CMK (cell line): ENCODE results near the gene ZDHHC24.

ENCODE experiments used
- DNase-seq: peaks from one replicate; pipeline ENCODE4 v3.0.0-alpha.2; 2010; ENCODE audit warnings: low read depth

ZDHHC24 gene

GRCh38 chr11:66497206-66497605 is 48.6 kb downstream of the ZDHHC24 start:
- no peak for DNase-seq

GRCh38 chr11:66495401-66495854 is 50.4 kb downstream of the ZDHHC24 start:
- DNase-seq, result no peak

GRCh38 chr11:66494935-66495334 is 50.9 kb downstream of the ZDHHC24 start:
- DNase-seq, result no peak

GRCh38 chr11:66494458-66494857 is 51.4 kb downstream of the ZDHHC24 start:
- DNase-seq, result no peak

- DNase-seq, result no peak
Observed at GRCh38 chr11:66493130-66493529, 52.7 kb downstream of the ZDHHC24 start.

GRCh38 chr11:66492161-66492865 is 53.5 kb downstream of the ZDHHC24 start:
- no peak for DNase-seq

GRCh38 chr11:66491315-66491935 is 54.4 kb downstream of the ZDHHC24 start:
- no peak for DNase-seq

- no peak for DNase-seq
Observed at GRCh38 chr11:66489636-66490035, 56.2 kb downstream of the ZDHHC24 start.

- no peak for DNase-seq
Observed at GRCh38 chr11:66488957-66489356, 56.9 kb downstream of the ZDHHC24 start.

GRCh38 chr11:66484806-66485380 is 61.0 kb downstream of the ZDHHC24 start:
- no peak for DNase-seq

GRCh38 chr11:66480117-66480938 is 65.5 kb downstream of the ZDHHC24 start, which contains the start of gene DPP3:
Gene DPP3, plus strand, starts transcription at chr11:66480434. Its CDS starts 1,767 bp downstream, at chr11:66482201.
- DNase-seq, result peak; percentile 94

- DNase-seq, result no peak
Observed at GRCh38 chr11:66479394-66480116, 66.3 kb downstream of the ZDHHC24 start.

- DNase-seq, result no peak
Observed at GRCh38 chr11:66478729-66479393, 67.0 kb downstream of the ZDHHC24 start.

- no peak for DNase-seq
Observed at GRCh38 chr11:66477263-66478201, 68.3 kb downstream of the ZDHHC24 start.

- no peak for DNase-seq
Observed at GRCh38 chr11:66476841-66477251, 69.0 kb downstream of the ZDHHC24 start.

GRCh38 chr11:66476173-66476840 is 69.5 kb downstream of the ZDHHC24 start:
- DNase-seq, result no peak

- no peak for DNase-seq
Observed at GRCh38 chr11:66475349-66476172, 70.3 kb downstream of the ZDHHC24 start.
